Measurements from ENCODE around the gene DUSP16.

Gene DUSP16

DNA sequence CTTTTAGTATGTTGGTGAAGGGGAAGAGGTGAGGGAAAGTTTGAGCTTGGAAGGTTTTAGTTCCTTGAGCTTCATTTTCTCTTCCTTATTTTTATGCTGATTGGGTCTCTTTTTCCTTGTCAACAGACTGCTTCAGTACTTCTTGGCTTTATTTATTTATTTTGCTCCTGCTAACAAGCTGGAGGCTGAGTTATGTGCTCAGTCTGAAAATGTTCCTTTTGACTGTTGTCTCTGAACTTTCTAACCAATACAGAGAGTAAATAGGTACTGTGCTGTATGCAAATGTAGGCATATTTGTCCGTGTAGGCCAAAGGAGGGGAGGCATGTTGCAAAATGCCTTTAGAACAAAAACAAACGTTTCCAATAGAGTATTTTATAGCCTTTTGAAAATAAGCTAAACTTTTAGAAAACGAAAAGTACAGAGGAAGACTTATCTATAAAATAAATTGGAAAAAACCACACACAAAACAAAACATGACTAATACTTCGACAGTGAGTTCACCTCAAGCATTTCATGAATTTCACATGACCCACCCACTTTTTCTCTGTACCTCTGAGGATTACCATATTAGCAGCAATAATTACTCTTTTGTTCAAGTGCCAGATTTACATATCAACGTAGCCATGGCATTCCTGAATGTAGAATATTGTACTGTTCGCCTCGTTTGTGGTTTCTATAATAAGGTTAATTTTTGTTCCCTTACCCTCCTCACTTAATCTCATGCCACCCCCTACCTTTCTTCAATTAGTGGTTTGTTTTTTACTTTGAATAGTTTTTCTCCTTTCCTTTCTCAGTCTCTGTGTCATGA lies 44.3 kb upstream of the DUSP16 start:
- Histone ChIP-seq H4K20me1 (ENCODE audit: insufficient read depth, low read length) (no peaks in the 10 kb centered on the region), H3K27ac (ENCODE audit: low read length) (no peak overlapping the region), H3K4me1 (ENCODE audit: insufficient read depth, low read length) (peaks cover 10% of the 10 kb centered on the region), H3K4me2 (ENCODE audit: insufficient read depth, low read length) (no peak overlapping the region), H3K27me3 (ENCODE audit: insufficient read depth, low read length, poor library complexity) (no peaks in the 10 kb centered on the region), H3K4me3 (ENCODE audit: low read depth in 1 of 2, low read length in 2 of 2) (no peak overlapping the region), H3K9ac (ENCODE audit: low read depth, low read length) (no peak overlapping the region), H3K36me3 (ENCODE audit: insufficient read depth, low read length) (no peaks in the 10 kb centered on the region), H2AFZ (ENCODE audit: low read depth, low read length) (no peak overlapping the region), H3K9me3 (ENCODE audit: insufficient read depth, low read length, severe bottlenecking) (no peaks in the 10 kb centered on the region), H3K79me2 (ENCODE audit: insufficient read depth, low read length) (peaks cover 2% of the 10 kb centered on the region; the same call in 1 of the 2 replicates)
- DNase-seq, result no peak
- no peak for TF ChIP-seq EZH2 (IDR thresholded peaks at IDR 0.05; ENCODE audit: borderline replicate concordance, low read depth, low read length, severe bottlenecking)
- TF ChIP-seq, protein P1, sequence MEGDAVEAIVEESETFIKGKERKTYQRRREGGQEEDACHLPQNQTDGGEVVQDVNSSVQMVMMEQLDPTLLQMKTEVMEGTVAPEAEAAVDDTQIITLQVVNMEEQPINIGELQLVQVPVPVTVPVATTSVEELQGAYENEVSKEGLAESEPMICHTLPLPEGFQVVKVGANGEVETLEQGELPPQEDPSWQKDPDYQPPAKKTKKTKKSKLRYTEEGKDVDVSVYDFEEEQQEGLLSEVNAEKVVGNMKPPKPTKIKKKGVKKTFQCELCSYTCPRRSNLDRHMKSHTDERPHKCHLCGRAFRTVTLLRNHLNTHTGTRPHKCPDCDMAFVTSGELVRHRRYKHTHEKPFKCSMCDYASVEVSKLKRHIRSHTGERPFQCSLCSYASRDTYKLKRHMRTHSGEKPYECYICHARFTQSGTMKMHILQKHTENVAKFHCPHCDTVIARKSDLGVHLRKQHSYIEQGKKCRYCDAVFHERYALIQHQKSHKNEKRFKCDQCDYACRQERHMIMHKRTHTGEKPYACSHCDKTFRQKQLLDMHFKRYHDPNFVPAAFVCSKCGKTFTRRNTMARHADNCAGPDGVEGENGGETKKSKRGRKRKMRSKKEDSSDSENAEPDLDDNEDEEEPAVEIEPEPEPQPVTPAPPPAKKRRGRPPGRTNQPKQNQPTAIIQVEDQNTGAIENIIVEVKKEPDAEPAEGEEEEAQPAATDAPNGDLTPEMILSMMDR (IDR thresholded peaks at IDR 0.05; ENCODE audit: borderline replicate concordance, extremely low read depth, low read length, poor library complexity, severe bottlenecking), result no peak
- ATAC-seq (ENCODE audit: insufficient read depth, low read depth), result no peak

DNA sequence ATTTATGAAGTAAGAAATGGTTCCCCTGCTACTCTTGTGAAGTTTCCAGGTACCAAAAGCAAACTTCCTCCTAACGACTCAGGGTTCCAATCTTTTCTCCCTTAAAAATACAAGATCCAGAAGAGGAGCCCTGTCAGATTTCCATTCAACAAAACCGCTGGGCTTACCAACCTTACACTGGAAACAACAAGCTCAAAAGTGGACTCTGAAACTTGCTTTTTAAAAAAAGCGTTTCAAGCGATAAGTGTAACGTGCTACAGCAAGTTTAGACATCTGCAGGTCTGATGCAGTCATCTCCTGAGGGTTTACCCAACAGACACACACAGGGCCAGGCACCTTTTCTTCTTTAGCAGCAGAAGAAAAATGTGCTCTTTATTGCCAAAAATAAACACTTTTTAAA lies 42.1 kb upstream of the DUSP16 start:
- Histone ChIP-seq H3K36me3 (ENCODE audit: insufficient read depth, low read length) (no peaks in the 10 kb centered on the region), H3K9me3 (ENCODE audit: insufficient read depth, low read length, severe bottlenecking) (no peaks in the 10 kb centered on the region), H3K4me2 (ENCODE audit: insufficient read depth, low read length) (no peak overlapping the region), H3K9ac (ENCODE audit: low read depth, low read length) (no peak overlapping the region), H3K4me3 (ENCODE audit: low read depth in 1 of 2, low read length in 2 of 2) (no peak overlapping the region), H2AFZ (ENCODE audit: low read depth, low read length) (no peak overlapping the region), H3K4me1 (ENCODE audit: insufficient read depth, low read length) (no peaks in the 10 kb centered on the region), H3K27ac (ENCODE audit: low read length) (no peak overlapping the region), H4K20me1 (ENCODE audit: insufficient read depth, low read length) (no peaks in the 10 kb centered on the region), H3K79me2 (ENCODE audit: insufficient read depth, low read length) (no peaks in the 10 kb centered on the region), H3K27me3 (ENCODE audit: insufficient read depth, low read length, poor library complexity) (peaks cover 10% of the 10 kb centered on the region)
- ATAC-seq (ENCODE audit: insufficient read depth, low read depth), result no peak
- DNase-seq, result no peak
- no peak for TF ChIP-seq EZH2 (IDR thresholded peaks at IDR 0.05; ENCODE audit: borderline replicate concordance, low read depth, low read length, severe bottlenecking)
- TF ChIP-seq, protein P1 (IDR thresholded peaks at IDR 0.05; ENCODE audit: borderline replicate concordance, extremely low read depth, low read length, poor library complexity, severe bottlenecking), result no peak

DNA sequence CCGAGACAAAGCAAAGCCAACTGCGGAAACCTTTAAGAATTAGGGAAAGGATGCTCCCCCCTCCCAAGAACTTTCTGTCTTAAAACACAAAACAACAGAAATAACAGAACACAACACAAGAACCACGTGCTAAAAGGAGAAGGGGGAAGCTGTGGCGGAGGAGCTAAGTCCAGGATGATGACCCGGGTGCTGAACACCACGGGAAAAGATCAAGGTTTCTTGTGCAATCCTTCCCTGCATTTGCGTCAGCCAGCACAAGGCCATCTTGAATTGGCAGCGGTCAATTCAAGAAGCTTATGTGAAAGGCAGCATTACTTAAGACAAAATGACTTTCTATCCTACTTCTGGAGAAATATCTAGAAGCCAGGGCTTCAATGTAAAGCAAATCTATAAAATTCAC lies 38.0 kb upstream of the DUSP16 start:
- Histone ChIP-seq H3K36me3 (ENCODE audit: insufficient read depth, low read length) (no peaks in the 10 kb centered on the region), H3K9me3 (ENCODE audit: insufficient read depth, low read length, severe bottlenecking) (no peaks in the 10 kb centered on the region), H3K4me1 (ENCODE audit: insufficient read depth, low read length) (no peaks in the 10 kb centered on the region), H3K27me3 (ENCODE audit: insufficient read depth, low read length, poor library complexity) (peaks cover 15% of the 10 kb centered on the region), H4K20me1 (ENCODE audit: insufficient read depth, low read length) (no peaks in the 10 kb centered on the region), H3K4me3 (ENCODE audit: low read depth in 1 of 2, low read length in 2 of 2) (no peak overlapping the region), H3K79me2 (ENCODE audit: insufficient read depth, low read length) (no peaks in the 10 kb centered on the region), H3K27ac (ENCODE audit: low read length) (no peak overlapping the region), H3K4me2 (ENCODE audit: insufficient read depth, low read length) (no peak overlapping the region), H2AFZ (ENCODE audit: low read depth, low read length) (no peak overlapping the region), H3K9ac (ENCODE audit: low read depth, low read length) (no peak overlapping the region)
- DNase-seq (no peak), ATAC-seq (ENCODE audit: insufficient read depth, low read depth) (no peak)
- TF ChIP-seq EZH2 (IDR thresholded peaks at IDR 0.05; ENCODE audit: borderline replicate concordance, low read depth, low read length, severe bottlenecking), result no peak
- TF ChIP-seq, protein P1 (IDR thresholded peaks at IDR 0.05; ENCODE audit: borderline replicate concordance, extremely low read depth, low read length, poor library complexity, severe bottlenecking), result no peak
